NCI-H1930 (cell line): Measurements from ENCODE around the gene STIMATE.
A peak's percentile ranks its signal among the peaks of the same experiment; 100 is the strongest.

Source experiments
- DNase-seq, 2 experiments: peaks; one replicate each; lab custom pipeline; 2025; lab: John Stamatoyannopoulos, UW

The STIMATE gene

DNA sequence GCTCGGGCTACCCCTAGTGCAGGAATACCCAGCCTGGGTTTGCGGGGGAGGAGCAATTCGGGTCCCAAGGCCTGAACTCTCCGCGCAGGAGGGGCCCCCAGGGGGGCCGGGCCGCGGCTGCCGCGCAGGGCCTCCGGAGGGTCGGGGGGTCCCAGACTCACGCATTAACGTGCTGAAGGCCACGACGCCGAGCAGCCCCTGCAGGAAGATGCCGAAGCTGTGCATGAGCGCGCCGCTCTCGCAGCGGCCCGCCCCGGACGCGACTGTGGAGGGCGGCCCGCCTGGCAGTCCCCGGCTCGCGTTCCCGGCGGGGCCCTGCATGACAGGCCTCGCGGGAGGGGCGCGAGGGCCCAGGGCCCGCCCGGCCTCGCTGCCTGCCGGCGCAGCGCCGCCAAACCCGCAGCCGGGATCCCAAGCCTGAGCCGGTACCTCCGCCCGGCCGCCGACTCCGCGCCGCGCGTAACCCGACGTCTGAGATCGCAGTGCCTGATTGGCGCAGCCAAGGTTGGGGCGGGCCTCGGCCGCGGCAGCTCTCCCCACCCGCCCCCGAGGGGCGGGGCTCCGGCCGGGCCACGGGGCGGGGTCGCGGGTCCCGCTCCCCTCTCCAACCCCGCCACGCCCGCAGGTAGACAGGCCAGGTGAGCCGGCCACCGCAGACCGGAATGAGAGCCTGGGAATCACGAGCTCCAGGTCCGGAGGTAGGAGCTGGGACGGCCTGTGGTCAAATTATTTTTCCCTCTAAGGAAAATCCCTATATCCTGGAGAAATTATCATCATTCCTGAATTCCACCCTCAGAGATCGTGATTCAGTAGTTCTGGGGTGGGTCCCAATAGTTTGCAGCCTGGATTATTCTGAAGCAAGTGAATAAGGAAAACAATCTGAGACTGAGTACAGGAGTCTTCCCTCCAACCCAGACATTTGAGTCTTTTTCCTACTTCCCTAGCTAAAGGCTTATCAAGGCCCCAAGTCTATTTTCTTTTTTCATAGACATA, at the start of gene STIMATE:
Gene STIMATE, minus strand, starts transcription at position 419 of the 993 bp plus-strand sequence. Its CDS starts 98 bp downstream, at position 321.
- peak; percentile 34 to 61 for DNase-seq

- no peak for DNase-seq
Observed at GRCh38 chr3:52939600-52939999, 42.3 kb upstream of the STIMATE start.

DNA sequence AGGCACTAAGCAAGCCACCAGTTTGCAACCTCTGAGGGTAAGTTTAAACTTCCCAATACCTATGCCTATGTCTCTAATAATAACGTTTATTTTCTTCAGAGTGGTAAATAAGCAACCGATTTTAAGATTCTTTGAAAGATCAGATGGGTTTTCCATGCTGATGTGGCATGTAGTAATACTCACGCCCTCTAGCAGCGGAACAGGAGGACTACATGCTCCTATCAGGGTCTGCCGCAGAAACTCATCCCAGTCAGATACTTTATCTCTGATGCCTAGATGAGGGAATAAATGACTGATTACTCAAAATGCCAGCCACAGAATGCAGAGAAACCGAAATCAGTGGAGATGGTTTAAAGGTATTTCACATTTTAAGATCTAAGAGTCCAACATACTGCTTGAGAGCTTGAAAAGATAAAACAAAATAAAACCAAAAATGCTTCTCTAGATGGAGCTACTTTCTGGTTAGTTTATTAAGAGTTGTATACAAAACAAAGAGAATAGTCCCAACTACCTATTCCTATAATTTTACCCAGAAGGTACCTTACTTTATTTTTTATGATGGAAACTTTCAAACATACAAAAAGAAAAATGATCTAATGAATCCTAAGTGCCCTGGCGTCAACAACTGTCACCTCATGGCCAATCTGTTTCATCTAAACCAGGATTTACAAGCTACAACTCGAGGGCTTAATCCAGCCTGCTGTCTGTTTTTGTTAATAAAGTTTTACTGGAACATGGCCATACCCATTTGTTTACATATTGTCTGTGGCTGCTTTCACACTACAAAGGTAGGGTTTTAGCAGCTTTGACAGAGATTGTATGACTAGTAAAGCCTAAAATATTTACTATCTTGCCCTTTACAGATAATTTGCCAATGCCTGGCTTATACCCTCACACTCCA, 37.5 kb upstream of the STIMATE start:
- DNase-seq = peak in 1 of 2 experiments; percentile 3

- no peak for DNase-seq
Observed at GRCh38 chr3:52931889-52932288, 34.5 kb upstream of the STIMATE start.

DNA sequence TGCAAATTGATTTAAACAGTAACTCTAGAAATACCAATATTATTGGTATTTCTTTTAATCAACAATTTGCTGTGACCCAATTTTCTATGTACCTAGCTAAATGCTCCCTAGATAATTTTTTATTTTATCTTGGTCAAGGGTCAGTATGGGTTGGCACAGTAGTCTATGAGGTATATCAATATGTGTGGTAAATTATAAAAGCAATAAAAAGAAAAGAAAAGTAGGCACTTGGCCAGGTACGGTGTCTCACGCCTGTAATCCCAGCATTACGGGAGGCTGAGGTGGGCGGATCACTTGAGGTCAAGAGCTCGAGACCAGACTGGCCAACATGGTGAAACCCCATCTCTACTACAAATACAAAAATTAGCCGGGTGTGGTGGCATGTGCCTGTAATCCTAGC, 34.0 kb upstream of the STIMATE start:
- DNase-seq = no peak

GRCh38 chr3:52930748-52931147, 33.4 kb upstream of the STIMATE start:
- DNase-seq = no peak

- DNase-seq = no peak
Observed at GRCh38 chr3:52926554-52926953, 29.2 kb upstream of the STIMATE start.

DNA sequence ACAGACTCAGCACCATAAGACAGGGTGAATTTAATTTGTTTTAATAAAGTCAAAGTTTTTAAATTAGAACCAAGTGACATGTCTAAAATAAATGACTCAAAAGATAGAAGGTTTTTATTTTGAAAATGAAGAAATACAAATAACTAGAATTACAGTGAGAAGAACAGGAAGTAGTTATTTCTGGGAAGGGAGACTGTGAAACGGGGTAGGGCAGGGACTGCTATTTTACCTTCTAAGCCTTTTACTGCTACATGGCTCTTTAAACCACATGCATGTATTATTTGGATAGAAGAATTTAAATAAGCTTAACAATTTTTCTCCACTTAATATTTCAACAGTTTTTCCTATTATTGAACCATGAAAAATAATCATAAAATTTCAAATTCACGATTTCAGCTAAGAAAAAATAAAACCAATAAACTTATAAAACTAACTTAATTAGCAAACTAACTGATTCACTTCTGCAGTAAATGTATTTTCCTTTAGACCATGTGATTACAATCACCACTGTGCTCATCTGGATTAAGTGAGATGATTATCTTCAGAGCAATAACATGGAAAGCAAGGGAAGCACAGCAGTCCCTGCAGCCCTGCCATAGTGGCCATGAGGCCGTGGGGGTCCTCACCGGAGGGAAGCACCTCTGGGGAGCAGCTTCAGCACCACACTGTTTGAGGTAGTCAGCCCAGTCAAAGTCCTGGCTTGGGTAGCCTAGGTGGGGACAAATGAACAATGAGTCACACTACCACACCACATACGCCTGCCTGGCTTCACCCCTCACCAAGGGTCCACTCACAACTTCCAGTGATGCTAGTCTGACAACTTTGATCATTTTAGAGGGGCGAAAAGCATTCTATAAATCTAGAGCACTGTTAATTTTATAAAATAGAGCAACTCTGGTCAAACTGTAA, 28.3 kb upstream of the STIMATE start:
- no peak for DNase-seq

GRCh38 chr3:52923963-52924362, 26.6 kb upstream of the STIMATE start:
- no peak for DNase-seq

- no peak for DNase-seq
Observed at GRCh38 chr3:52920841-52921240, 23.5 kb upstream of the STIMATE start.

DNA sequence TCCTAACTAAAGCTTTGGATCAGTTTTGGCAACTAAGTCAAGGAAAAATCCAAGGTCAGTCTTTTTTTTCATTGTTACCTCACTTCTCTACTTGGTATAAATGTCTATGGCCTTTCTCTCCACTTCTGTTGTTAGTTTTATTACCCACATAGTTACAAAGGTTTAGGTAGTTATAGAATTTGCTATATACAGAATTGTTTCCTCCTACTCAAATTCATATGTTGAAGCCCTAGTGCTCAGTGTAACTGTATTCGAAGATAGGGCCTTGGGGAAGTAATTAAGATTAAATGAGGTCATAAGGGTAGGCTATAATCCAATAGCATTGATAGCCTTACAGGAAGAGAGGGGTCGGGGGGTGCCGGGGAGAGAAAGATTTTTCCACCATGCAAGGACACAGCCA, 19.7 kb upstream of the STIMATE start:
- DNase-seq = no peak

- no peak for DNase-seq
Observed at GRCh38 chr3:52915294-52915693, 17.9 kb upstream of the STIMATE start.

DNA sequence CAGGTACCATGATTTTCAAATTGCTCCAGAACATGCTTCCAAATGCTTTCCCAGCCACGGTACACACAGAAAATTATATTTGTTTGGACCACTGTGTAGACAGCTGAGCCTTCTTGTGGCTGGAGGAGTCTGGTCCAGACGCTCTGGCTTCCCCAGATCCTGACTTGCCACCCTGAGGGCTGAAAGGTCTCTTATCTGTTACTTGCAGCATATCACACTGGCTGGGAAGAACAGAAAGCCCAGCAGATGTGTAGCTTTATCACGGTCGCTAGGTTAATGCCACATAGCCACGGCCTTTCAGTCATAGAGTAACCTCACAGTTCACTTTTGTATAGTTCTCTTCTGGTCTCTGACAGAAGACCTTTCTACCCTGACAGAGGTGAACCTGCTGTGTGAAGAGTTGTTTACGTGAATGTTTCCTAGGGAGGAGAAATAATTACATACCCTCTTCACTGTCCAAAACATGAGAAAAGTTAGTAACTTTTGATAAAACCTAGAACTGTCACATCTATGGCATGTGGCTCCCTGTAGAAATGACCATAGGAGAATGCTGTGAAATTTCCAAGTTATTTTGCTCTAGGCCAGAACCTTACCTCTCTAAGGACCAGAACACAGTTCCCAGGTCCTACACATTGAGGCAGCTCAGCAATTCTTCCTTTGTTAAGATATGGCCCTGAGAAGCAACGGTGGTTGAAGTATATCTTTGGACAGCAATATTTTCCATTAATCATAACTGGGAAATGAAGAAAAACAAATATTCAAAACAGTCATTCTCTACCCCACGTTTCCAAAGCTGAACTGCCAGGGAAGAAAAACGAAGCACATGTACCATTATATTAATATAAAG, 15.8 kb upstream of the STIMATE start:
- DNase-seq = no peak

- DNase-seq = no peak
Observed at GRCh38 chr3:52910823-52911222, 13.5 kb upstream of the STIMATE start.

GRCh38 chr3:52907497-52907896, 10.1 kb upstream of the STIMATE start:
- DNase-seq = no peak

DNA sequence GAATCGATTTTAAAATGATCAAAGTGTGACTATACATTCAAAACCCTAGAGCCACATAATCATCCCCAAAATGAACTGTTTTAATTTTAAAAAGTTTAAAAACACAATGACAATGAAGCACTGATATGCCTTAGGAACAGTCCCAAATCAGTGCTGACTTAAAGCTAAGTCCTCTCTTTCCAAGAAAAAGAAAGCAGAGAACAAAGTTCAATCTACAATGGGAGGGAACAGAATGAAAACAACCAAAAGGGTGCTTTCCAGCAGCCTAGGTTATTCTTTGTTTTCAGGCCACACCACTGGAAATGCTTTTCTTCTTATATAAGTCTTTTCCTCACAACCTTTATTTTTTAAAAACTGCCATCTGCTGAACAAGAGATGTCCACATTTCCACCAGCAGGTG, 7.2 kb upstream of the STIMATE start:
- no peak for DNase-seq

DNA sequence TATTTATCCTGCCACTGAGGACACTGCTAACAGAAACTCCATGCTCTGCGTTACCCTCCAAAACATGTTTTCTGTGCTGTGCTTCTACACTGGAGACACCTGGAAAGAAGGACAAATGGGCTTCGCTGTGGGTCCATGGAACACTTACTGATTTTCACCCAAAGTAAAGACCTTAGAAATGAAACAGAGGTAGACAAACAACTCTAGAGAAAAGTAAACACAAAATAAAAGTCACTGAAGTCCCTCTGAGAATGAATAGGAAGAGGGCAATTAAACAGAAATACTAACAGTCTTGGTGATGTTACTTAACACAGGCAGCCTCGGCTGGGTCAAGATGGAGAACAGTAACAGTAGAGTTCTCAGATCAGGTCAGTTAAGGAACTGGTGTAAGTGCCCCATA, 6.7 kb upstream of the STIMATE start:
- DNase-seq = no peak

GRCh38 chr3:52896613-52897012, 735 bp downstream of the STIMATE start:
- DNase-seq = no peak

- no peak for DNase-seq
Observed at GRCh38 chr3:52896151-52896550, 1.2 kb downstream of the STIMATE start.

DNA sequence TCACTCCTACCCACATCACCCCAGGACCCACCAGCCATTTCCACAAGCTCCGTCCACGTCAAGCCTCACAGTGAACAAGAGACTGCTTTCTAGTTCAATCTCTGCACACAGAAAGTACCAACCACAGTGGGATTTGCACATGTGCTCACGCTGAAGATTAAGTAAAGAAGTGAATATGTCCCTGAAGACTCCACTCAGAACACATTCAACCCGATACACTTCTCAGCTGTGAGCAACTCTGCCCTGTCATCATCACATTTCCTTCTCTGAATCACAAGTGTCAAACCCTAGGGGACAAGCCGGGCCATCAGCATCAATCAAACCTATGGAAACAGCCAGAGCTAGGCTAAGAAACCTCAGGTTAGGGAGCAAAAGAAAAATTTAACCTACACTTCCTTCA, 1.9 kb downstream of the STIMATE start:
- no peak for DNase-seq

- no peak for DNase-seq
Observed at GRCh38 chr3:52894756-52895155, 2.6 kb downstream of the STIMATE start.
